Parietal lobe (tissue), 1 donor: ENCODE results near the gene CLDN34. TPM values are rescaled to one million over a fixed set of nuclear protein-coding genes. Genes with fewer than 3 reads are reported as not detected.

Source experiments
- total RNA-seq: library from RNA; depleted of rRNA; stranded (reverse); fragments of >200 nt; gene quantifications from one replicate; pipeline ENCODE4 v1.2.3, GENCODE V29; 2014

Gene CLDN34
- not detected for total RNA-seq

GRCh38 chrX:9966775-9967408 lies at the start of gene CLDN34:
CLDN34 (plus strand) TSS chrX:9967358; CDS start chrX:9967358, 0 bp downstream.

Other genes with a start within 250 kb of the CLDN34 start
- 1.3 TPM for gene GPR143, start 201.5 kb upstream of the CLDN34 start, total RNA-seq
- 21.9 TPM for gene SHROOM2, start 180.9 kb upstream of the CLDN34 start, total RNA-seq
- gene CLCN4, start 189.6 kb downstream of the CLDN34 start, total RNA-seq, result 56.3 TPM